K562 (cell line): ENCODE data around the gene TUT4. TPM values are rescaled to one million over a fixed set of nuclear protein-coding genes. Genes with fewer than 3 reads are reported as not detected.

Experiments
- DNMT1 ChIP-seq: fragments of 450-650 bp; IDR thresholded peaks from 2 replicates; pipeline ENCODE4 v1.6.1; 2016; ENCODE audit warnings: antibody characterized with exemption, mild to moderate bottlenecking
- MBD2 ChIP-seq: sonication (generic); IDR thresholded peaks from 2 replicates; pipeline ENCODE4 v1.6.1; 2016; ENCODE audit warnings: low read depth, borderline replicate concordance
- NFE2L1 ChIP-seq: fragments of 450-650 bp; IDR thresholded peaks from 2 replicates; pipeline ENCODE4 v1.6.1; 2016; ENCODE audit warnings: missing genetic modification characterization, low read depth, mild to moderate bottlenecking, missing compliant biosample characterization, moderate library complexity, borderline replicate concordance
- PPARD ChIP-seq: fragments of 250-450 bp; sonication (Bioruptor Pico); IDR thresholded peaks from 2 replicates; pipeline ENCODE4 v1.8.0; 2022; ENCODE audit warnings: inconsistent platforms, mild to moderate bottlenecking, moderate library complexity
- SMARCB1 ChIP-seq: IDR thresholded peaks from 2 replicates; pipeline ENCODE4 v1.6.1; 2011; ENCODE audit warnings: improper control_type of control experiment, low read depth; ENCODE audit not compliant: insufficient read length
- SMARCE1 ChIP-seq: fragments of 450-650 bp; IDR thresholded peaks from 2 replicates; pipeline ENCODE4 v1.7.1; 2016; ENCODE audit warnings: mild to moderate bottlenecking
- ZBTB1 ChIP-seq: sonication (generic); formaldehyde crosslinking; IDR thresholded peaks from 2 replicates; pipeline ENCODE4 v1.8.1; 2023; ENCODE audit warnings: missing genetic modification reagents, low read depth, mild to moderate bottlenecking, borderline replicate concordance
- ZNF583 ChIP-seq: fragments of 250-450 bp; sonication (Bioruptor Pico); IDR thresholded peaks from 2 replicates; pipeline ENCODE4 v1.4.0; 2020
- ZNF668 ChIP-seq: fragments of 250-450 bp; sonication (Bioruptor Pico); IDR thresholded peaks from 2 replicates; pipeline ENCODE4 v1.8.0; 2022; ENCODE audit warnings: mild to moderate bottlenecking, inconsistent platforms
- polyA plus RNA-seq, 8 experiments: library from polyadenylated mRNA; depleted of rRNA in 4 of 8; stranded (reverse) in 5 of 8; unstranded in 3 of 8; fragments of >200 nt; fragmentation: Nextera tagmentation in 2 of 8; fragmentation: Illumina TruSeq in 1 of 8; extraction: Ambion mirVana in 2 of 8; extraction: Trizol in 1 of 8; gene quantifications; 2 replicates each; pipeline versions ENCODE4 v1.2.1 to v1.2.3, GENCODE V29; 2011 to 2014; ENCODE audit warnings: inconsistent platforms in 1 of 8, missing spikeins in 1 of 8
- total RNA-seq, 7 experiments: library from RNA; depleted of rRNA in 6 of 7; stranded (reverse); fragments of >200 nt in 6 of 7; fragmentation: Illumina TruSeq in 2 of 7; extraction: Trizol in 2 of 7; gene quantifications; 2 replicates each; pipeline versions ENCODE4 v1.2.1 to v1.2.3, GENCODE V29; 2011 to 2021; ENCODE audit warnings: low replicate concordance in 1 of 7
- TF ChIP-seq, protein P1 (sequence below): fragments of 200-800 bp; sonication (Bioruptor generic); IDR thresholded peaks from 2 replicates; pipeline ENCODE4 v1.6.1; 2016; ENCODE audit warnings: missing genetic modification characterization, missing compliant biosample characterization
- TF ChIP-seq, protein P2 (sequence below): IDR thresholded peaks from 2 replicates; pipeline ENCODE4 v1.6.1; 2012; ENCODE audit warnings: low read depth, low read length, improper control_type of control experiment, borderline replicate concordance
- TF ChIP-seq, protein P3 (sequence below): fragments of 250-450 bp; sonication (Bioruptor Pico); IDR thresholded peaks from 2 replicates; pipeline ENCODE4 v1.5.1; 2021; ENCODE audit warnings: mild to moderate bottlenecking
- TF ChIP-seq, protein P4 (sequence below): fragments of 450-650 bp; IDR thresholded peaks from 2 replicates; pipeline ENCODE4 v1.7.0; 2016; ENCODE audit warnings: borderline replicate concordance
- TF ChIP-seq, protein P5 (sequence below), 2 experiments: fragments of 450-650 bp in 1 of 2; sonication (generic) in 1 of 2; formaldehyde crosslinking; conservative IDR thresholded peaks; 2 replicates each; pipeline versions ENCODE4 v1.4.0 to v1.8.1; 2020 to 2022; ENCODE audit warnings: mild to moderate bottlenecking in 1 of 2, missing genetic modification reagents in 1 of 2

The TUT4 gene
- total and polyA plus RNA-seq, 9 of the 15 experiments (the other 6 are each of a cell fraction or from before 2014, with no cell fraction given): 15.8 to 53.5 (median 36.7) TPM

DNA sequence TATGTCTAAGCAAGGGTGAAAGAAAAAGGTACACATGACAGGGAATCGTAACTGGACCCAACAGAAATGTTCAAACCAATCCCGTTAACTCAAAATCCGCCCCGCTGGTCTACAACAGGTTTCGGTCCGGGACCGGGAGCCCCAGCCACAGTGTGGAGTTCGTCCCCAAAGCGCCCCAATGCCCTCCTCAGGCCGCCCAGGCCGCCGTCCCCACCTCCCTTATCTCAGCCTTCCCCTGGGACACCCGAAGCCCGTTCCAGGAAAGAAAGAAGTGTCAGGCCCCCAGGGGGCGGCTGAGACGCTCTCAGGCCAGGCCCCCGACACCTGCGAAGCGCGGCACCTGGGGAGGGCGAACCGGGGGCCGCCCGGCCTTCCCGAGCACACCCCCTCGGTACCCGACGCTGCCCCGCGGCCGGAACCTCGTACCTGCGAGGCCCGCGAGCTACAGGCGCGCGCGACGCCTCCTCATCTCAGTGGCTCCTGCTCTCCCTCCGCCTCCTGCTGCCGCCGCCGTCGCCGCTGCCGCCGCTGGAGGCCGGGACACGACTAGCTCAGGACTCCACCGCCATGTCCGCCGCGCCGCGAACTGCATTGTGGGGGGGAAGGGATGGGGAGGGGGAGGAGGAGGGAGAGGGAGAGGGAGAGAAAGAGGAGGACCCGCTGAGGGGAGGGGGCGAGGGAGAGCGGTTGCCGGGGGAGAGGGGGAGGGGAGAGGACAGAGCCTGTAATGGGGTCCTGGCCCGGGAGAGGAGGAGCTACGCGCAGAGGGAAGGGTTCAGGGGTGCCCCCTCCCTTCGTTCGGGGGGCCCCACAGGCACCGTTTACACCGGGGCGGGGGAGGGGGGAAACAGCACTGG, at the start of gene TUT4 (continued):
- TF ChIP-seq, protein P1, sequence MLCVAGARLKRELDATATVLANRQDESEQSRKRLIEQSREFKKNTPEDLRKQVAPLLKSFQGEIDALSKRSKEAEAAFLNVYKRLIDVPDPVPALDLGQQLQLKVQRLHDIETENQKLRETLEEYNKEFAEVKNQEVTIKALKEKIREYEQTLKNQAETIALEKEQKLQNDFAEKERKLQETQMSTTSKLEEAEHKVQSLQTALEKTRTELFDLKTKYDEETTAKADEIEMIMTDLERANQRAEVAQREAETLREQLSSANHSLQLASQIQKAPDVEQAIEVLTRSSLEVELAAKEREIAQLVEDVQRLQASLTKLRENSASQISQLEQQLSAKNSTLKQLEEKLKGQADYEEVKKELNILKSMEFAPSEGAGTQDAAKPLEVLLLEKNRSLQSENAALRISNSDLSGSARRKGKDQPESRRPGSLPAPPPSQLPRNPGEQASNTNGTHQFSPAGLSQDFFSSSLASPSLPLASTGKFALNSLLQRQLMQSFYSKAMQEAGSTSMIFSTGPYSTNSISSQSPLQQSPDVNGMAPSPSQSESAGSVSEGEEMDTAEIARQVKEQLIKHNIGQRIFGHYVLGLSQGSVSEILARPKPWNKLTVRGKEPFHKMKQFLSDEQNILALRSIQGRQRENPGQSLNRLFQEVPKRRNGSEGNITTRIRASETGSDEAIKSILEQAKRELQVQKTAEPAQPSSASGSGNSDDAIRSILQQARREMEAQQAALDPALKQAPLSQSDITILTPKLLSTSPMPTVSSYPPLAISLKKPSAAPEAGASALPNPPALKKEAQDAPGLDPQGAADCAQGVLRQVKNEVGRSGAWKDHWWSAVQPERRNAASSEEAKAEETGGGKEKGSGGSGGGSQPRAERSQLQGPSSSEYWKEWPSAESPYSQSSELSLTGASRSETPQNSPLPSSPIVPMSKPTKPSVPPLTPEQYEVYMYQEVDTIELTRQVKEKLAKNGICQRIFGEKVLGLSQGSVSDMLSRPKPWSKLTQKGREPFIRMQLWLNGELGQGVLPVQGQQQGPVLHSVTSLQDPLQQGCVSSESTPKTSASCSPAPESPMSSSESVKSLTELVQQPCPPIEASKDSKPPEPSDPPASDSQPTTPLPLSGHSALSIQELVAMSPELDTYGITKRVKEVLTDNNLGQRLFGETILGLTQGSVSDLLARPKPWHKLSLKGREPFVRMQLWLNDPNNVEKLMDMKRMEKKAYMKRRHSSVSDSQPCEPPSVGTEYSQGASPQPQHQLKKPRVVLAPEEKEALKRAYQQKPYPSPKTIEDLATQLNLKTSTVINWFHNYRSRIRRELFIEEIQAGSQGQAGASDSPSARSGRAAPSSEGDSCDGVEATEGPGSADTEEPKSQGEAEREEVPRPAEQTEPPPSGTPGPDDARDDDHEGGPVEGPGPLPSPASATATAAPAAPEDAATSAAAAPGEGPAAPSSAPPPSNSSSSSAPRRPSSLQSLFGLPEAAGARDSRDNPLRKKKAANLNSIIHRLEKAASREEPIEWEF (CRISPR knock-in tag): no peak
- TF ChIP-seq, protein P2, sequence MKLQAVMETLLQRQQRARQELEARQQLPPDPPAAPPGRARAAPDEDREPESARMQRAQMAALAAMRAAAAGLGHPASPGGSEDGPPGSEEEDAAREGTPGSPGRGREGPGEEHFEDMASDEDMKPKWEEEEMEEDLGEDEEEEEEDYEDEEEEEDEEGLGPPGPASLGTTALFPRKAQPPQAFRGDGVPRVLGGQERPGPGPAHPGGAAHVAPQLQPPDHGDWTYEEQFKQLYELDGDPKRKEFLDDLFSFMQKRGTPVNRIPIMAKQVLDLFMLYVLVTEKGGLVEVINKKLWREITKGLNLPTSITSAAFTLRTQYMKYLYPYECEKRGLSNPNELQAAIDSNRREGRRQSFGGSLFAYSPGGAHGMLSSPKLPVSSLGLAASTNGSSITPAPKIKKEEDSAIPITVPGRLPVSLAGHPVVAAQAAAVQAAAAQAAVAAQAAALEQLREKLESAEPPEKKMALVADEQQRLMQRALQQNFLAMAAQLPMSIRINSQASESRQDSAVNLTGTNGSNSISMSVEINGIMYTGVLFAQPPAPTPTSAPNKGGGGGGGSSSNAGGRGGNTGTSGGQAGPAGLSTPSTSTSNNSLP: no peak
- TF ChIP-seq ZNF583 (CRISPR knock-in tag) (0 out of 2 replicates have a peak, but pooled peaks have one; percentile 74), SMARCB1 (no peak), ZBTB1 (CRISPR knock-in tag) (peak; percentile 59; the same call in 1 of the 2 replicates), ZNF668 (CRISPR knock-in tag) (no peak), NFE2L1 (tag) (no peak), DNMT1 (no peak), SMARCE1 (no peak), MBD2 (peak; percentile 42; the same call in 1 of the 2 replicates), PPARD (CRISPR knock-in tag) (no peak)
- TF ChIP-seq, protein P3, sequence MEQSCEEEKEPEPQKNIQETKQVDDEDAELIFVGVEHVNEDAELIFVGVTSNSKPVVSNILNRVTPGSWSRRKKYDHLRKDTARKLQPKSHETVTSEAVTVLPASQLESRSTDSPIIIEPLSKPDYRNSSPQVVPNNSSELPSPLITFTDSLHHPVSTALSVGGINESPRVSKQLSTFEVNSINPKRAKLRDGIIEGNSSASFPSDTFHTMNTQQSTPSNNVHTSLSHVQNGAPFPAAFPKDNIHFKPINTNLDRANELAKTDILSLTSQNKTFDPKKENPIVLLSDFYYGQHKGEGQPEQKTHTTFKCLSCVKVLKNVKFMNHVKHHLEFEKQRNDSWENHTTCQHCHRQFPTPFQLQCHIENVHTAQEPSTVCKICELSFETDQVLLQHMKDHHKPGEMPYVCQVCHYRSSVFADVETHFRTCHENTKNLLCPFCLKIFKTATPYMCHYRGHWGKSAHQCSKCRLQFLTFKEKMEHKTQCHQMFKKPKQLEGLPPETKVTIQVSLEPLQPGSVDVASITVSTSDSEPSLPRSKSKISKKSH (CRISPR knock-in tag): no peak
- TF ChIP-seq, protein P4, sequence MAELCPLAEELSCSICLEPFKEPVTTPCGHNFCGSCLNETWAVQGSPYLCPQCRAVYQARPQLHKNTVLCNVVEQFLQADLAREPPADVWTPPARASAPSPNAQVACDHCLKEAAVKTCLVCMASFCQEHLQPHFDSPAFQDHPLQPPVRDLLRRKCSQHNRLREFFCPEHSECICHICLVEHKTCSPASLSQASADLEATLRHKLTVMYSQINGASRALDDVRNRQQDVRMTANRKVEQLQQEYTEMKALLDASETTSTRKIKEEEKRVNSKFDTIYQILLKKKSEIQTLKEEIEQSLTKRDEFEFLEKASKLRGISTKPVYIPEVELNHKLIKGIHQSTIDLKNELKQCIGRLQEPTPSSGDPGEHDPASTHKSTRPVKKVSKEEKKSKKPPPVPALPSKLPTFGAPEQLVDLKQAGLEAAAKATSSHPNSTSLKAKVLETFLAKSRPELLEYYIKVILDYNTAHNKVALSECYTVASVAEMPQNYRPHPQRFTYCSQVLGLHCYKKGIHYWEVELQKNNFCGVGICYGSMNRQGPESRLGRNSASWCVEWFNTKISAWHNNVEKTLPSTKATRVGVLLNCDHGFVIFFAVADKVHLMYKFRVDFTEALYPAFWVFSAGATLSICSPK: no peak
- TF ChIP-seq, protein P5, sequence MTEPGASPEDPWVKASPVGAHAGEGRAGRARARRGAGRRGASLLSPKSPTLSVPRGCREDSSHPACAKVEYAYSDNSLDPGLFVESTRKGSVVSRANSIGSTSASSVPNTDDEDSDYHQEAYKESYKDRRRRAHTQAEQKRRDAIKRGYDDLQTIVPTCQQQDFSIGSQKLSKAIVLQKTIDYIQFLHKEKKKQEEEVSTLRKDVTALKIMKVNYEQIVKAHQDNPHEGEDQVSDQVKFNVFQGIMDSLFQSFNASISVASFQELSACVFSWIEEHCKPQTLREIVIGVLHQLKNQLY (CRISPR knock-in tag; conservative IDR thresholded peaks at IDR 0.05): no peak; a peak in 1 of 4 replicates
